ENCODE data around the gene ALDOA.

Gene ALDOA

GRCh38 chr16:30070490-30070889, 4.9 kb downstream of the ALDOA start:
- no peak for DNase-seq

GRCh38 chr16:30075503-30076275, 10.1 kb downstream of the ALDOA start, which contains the start of gene PPP4C:
PPP4C (plus strand) TSS chr16:30075994; CDS start chr16:30076378, 384 bp downstream.
- DNase-seq: peak; percentile 82 to 91 (median 86)

DNA sequence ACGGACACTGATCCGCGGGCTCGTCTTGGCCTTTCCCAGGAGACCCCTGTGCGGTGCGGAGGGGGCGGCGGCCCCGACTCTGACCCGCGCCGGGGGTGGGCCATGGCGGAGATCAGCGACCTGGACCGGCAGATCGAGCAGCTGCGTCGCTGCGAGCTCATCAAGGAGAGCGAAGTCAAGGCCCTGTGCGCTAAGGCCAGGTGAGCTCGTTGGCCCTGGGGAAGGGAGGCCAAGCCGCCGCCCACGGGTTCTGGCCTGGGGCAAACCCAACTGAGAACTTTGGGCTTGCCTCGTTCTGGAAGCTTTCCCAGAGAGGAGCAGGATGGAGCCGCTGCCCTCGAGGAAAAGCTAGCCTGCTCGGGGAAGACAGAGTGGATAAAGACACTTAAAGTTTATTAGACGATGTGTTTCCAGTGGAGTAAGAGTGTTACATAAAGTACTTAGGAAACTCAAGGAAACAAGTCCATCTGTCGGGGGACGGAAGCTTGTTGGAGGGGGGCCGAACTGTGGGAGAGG, 10.8 kb downstream of the ALDOA start:
- DNase-seq: peak in 1 of 6 experiments; percentile 37

DNA sequence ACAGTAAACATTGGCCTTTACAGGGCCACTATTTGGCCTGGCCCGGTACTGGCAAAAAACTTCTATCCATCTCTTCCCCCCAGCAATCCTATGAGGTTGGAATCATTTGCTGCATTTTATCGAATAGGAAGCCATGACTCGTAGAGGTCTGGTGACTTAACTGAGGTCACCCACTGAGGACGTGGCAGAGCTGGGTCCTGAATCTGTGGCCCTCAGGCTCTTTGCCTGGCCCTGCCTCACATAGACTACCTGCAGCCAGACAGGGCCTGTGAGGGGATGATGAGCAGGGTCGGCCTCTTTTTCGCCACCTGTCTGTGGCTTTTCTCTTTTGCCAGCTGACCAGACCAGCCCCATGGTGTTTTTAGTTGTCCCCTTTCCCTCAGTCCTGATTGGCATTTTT, 12.1 kb downstream of the ALDOA start:
- no peak for DNase-seq

DNA sequence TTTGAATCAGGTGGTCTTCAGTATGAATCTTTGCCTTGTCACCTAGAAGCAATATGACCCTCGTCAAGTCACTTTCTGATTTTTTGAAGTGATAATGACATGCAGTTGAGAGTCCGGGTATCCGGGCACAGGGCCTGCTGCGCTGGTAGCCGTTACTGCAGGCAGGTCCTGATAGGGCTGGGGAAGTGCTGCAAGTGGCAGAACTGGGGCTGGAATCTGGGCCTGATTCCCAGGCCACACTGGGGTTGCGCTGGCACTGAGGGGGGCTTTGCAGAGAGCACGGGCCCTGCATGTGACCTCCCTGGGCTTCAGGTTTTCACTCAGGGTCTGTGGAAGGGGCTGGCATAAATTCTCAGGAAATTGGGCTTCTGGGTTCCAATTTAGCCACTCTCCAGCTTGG, 13.2 kb downstream of the ALDOA start:
- no peak for DNase-seq

DNA sequence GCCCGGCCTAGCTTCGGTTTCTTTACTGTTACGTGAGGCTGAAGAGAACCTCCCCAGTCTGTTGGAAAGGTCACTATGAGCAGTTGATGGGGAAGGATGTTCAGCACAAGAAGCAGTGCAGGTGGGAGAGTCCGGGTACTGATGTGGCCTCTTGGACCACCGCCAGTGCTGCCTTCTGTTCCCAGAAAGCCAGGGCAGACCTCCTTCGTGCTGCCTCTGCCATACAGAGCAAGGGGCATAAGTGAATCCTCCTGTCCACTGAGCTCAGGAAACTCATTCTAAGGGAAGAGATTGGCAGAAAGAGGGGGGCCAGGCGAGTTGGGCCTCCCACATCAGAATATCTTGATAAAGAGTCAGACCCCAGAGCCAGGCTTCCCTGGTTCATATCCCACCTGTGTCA, 13.9 kb downstream of the ALDOA start:
- no peak for DNase-seq

DNA sequence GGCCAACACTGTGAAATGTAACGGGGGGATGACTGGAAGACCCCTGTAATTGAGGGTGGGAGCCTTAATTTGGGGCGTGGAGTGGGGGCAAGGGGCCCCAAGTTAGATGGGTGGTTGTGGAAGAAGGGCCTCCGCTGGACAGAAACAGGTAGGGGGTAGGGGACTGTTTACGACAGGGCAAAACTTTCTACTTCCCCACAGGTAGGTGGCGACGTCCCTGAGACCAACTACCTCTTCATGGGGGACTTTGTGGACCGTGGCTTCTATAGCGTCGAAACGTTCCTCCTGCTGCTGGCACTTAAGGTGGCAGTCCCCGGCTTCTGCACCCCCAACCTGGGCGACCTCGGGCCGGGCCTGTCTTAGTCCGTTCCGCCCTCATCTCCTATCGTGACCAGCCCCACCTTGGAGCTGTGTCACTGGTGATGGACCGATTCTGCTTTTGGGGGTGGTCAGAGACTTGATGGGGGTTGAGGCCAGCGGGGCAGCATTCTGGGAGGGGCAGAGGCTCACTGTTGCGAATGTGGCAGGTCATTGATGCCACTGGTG, 17.1 kb downstream of the ALDOA start:
- no peak for DNase-seq

DNA sequence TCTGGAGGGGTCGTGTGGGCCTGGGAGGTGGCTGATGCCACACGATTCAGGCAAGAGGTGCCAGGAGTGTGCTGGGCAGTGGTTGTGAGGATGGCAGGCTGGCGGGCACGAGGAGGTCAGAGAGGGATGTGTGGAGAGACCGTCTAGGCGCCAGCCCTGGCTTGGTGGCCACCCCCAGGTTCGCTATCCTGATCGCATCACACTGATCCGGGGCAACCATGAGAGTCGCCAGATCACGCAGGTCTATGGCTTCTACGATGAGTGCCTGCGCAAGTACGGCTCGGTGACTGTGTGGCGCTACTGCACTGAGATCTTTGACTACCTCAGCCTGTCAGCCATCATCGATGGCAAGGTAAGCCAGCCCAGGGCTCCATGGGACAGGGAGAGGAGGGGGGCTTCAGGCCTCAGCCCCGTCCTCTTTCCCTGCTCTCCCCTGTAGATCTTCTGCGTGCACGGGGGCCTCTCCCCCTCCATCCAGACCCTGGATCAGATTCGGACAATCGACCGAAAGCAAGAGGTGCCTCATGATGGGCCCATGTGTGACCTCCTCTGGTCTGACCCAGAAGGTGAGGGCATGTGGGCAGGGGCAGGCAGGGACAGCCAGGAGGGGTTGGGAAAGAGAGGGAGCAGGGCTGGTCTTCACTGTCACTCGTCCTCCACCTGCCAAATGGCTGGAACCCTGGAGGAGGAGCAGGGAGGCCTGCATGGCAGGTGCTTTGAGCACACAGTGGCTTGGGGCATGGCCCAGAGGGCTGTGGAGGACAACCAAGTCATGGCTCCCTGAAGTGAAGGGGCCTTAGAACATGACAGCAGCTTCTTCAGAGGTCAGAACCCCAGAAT, 17.9 kb downstream of the ALDOA start:
- DNase-seq: no peak

DNA sequence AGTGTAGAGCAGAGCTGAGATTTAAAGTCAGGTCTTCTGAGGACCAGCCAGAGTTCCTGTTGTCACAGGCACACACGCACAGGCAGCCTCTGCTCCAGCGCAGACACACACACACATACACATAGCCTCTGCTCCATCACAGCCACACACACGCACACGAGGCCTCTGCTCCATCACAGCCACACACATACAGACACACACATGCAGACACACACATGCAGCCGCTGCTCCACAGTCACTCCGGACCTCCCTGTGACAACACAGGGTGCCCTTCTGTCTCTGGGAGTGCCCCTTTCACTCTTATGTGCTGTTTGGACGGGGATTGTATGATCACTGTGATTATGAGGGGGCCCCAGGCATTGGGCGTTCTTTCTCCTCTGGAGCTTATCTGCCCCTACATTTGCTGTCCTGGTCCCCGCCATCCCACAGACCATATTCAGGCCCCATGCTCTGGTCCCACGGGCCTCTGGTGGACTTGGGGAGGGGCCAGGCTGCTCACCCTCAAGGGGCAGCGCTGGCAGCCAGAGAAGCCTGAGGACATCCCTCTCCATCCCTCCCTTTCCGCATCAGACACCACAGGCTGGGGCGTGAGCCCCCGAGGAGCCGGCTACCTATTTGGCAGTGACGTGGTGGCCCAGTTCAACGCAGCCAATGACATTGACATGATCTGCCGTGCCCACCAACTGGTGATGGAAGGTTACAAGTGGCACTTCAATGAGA, 18.7 kb downstream of the ALDOA start:
- DNase-seq: no peak

GRCh38 chr16:30084816-30085159, 19.2 kb downstream of the ALDOA start:
- no peak for DNase-seq

GRCh38 chr16:30085247-30085646, 19.7 kb downstream of the ALDOA start:
- no peak for DNase-seq

DNA sequence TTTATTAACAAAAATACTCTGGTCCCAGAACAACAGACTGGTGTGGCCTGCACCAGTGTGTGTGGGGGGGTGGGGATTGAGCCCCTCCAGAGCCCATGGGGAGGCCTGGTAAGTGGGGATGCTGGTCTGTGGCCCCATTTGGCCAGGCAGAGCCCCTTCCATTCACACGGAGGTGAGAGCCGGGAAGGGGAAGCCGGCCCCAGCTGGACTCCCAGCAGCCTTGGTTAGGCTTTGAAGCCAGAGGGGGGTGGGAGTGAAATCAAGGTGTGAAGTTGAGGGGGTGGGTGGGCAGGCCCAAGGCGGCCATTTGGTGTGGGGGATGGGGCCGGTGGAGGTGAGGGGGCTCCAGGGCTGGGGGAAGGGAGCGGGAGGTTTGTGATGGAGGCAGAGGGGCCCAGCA, 20.3 kb downstream of the ALDOA start:
- DNase-seq: no peak

GRCh38 chr16:30086291-30087140, 21.0 kb downstream of the ALDOA start:
- DNase-seq: no peak

GRCh38 chr16:30087181-30087898, 21.8 kb downstream of the ALDOA start:
- DNase-seq: no peak

- no peak for DNase-seq
Observed at GRCh38 chr16:30088237-30088831, 22.8 kb downstream of the ALDOA start.

DNA sequence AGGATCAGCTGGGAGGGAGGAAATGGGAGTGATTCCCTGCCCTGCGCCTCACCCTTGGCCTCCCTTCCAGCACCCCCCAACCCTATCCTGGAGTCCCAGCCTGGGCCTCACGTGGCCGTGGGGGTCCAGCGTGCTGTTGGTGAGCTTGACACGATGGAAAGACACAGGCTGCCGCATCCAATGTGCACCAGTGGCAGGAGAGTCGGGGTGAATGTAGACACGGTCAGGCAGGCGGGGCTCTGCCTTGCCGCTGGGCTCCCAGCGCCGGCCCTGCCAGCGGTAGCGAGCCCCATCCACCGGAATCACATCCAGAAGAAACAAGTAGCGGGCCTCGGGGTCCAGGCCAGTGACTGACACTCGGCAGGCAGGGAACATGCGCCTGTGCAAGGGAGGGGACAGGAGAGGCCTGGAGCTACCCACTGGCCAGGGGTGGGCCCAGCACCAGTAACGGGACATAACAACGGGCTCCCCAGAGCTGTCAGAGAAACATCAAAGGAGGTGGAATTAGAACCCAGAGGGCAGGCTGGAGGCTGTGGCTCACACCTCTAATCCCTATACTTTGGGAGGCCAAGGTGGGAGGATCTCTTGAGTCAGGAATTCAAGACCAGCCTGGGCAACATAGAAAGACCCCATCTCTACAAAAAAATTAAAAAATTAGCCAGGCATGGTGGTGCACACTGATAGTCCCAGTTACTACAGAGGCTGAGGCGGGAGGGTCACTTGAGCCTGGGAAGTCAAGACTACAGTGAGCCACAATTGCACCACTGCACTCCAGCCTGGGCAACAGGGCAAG, 23.5 kb downstream of the ALDOA start:
- no peak for DNase-seq

DNA sequence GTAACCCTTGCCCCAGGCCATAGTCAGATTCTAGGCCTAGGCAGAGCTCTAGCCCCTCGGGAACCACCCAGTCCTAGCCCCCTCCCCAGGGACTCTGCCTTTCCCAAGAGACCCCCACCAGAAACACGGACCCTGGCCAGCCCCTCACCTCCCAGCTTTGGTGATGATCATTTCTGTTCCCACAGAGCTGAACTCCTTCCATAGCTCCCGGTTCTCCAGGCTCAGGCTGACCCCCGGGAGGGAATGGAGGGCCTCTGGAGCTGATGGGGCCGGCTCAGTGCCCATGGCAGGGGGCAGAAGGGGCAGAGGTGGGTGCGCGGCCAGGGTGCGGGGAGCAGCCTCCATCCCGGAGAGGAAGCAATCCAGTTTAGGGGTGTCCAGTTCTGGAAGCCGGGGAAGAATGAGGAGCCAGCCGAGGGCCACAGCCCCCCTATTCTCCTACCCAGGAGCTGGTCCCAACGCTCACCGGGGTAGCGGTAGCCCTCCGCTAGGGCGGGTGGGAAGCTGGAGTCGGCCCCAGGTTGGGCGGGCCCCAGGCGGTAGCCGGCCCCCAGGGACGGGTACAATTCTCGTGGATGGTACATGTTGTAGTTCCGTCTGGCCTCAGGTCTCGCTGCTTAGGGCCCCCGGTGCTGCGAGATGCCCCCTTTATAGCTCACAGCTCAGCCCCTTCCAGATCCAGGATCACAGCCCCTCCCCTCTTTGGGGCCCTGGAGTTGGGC, 25.2 kb downstream of the ALDOA start:
- DNase-seq: no peak

- DNase-seq: peak; percentile 85 to 93 (median 90)
Observed at GRCh38 chr16:30091474-30092372, 26.2 kb downstream of the ALDOA start, which contains the start of gene TBX6. TBX6 (minus strand) TSS chr16:30091924; CDS start chr16:30091193, 731 bp downstream.

All from stimulated activated naive CD4-positive, alpha-beta T cell (primary cell).